Muscle layer of duodenum (tissue), 2 donors: Measurements from ENCODE around the gene BOD1L2.

Experiments
- H3K27ac ChIP-seq: one replicate; pipeline ENCODE4 v1.7.0; 2013; ENCODE audit warnings: mild to moderate bottlenecking, low read length
- H3K27me3 ChIP-seq: one replicate; pipeline ENCODE4 v1.7.0; 2013; ENCODE audit warnings: low read depth, mild to moderate bottlenecking, control low read depth, low read length
- H3K36me3 ChIP-seq, 2 donors: one replicate each; pipeline ENCODE4 v1.7.0; 2013; ENCODE audit warnings: low read length in 2 of 2, control low read depth in 1 of 2, mild to moderate bottlenecking in 1 of 2; ENCODE audit not compliant: insufficient read depth in 2 of 2, control insufficient read depth in 1 of 2
- H3K4me1 ChIP-seq, 2 donors: one replicate each; pipeline ENCODE4 v1.7.0; 2013; ENCODE audit warnings: low read length in 2 of 2, mild to moderate bottlenecking in 2 of 2, control low read depth in 1 of 2, moderate library complexity in 1 of 2; ENCODE audit not compliant: insufficient read depth in 2 of 2, control insufficient read depth in 1 of 2
- H3K4me3 ChIP-seq, 2 donors: one replicate each; pipeline ENCODE4 v1.7.0; 2013; ENCODE audit warnings: low read length in 2 of 2, low read depth in 1 of 2, mild to moderate bottlenecking in 1 of 2
- H3K9me3 ChIP-seq, 2 donors: one replicate each; pipeline ENCODE4 v1.7.0; 2013; ENCODE audit warnings: low read length in 2 of 2, control low read depth in 1 of 2, mild to moderate bottlenecking in 1 of 2; ENCODE audit not compliant: control insufficient read depth in 1 of 2
- donor health status: healthy.

Gene BOD1L2

GRCh38 chr18:57146956-57147636, at the start of gene BOD1L2:
Gene BOD1L2 (plus strand): TSS chr18:57147087. CDS start chr18:57147313, 226 bp downstream.
- H3K9me3 ChIP-seq = no peaks in the 10 kb centered on the region

DNA sequence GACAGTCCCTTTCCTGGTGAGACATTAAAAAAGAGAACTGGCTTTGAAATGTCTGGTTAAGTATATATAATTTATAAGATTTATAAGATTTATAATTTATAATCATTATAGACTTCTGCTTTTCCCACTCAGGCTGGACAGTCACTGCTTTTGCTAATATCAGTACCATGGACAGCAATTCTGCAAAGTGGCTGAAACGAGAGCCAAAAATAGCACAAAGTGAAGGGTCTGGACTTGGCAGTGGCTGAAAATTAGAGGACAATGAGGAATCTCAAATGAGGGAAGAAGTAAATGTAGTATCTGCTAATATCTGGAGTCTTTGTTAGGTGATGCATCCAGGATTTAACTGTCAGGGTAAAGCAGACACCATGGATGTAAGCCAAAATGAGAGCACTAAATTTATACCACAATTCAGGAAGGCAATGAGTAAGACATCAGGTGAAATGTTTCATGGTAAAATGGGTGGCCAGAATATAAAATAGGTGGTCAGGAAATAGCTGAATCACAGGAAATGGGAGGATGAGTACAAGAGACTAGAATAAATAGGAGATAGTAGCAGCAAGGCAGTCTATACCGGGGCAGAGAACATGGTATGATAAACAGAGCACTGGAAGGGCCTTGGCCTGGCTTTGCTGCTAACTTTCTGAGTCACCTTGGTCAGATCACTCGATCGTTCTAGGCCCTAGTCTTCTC, 39.6 kb upstream of the BOD1L2 start:
- Histone ChIP-seq H3K9me3 (peaks cover 0 to 3% of the 10 kb centered on the region in 2 donors), H3K27me3 (no peaks in the 10 kb centered on the region), H3K27ac (no peak overlapping the region), H3K36me3 (no peaks in the 10 kb centered on the region), H3K4me1 (no peaks in the 10 kb centered on the region), H3K4me3 (no peak overlapping the region)

More at GRCh38 chr18:57146956-57147636, at the start of gene BOD1L2:
- Histone ChIP-seq H3K27me3 (no peaks in the 10 kb centered on the region), H3K36me3 (no peaks in the 10 kb centered on the region), H3K27ac (no peak within 1 kb of the TSS), H3K4me1 (peaks cover 0 to 5% of the 10 kb centered on the region in 2 donors), H3K4me3 (no peak within 1 kb of the TSS)

- H3K4me1 ChIP-seq = no peaks in the 10 kb centered on the region
- no peaks in the 10 kb centered on the region for H3K27me3 ChIP-seq
- H3K4me3 ChIP-seq = no peak overlapping the region
- H3K36me3 ChIP-seq = no peaks in the 10 kb centered on the region
- no peak overlapping the region for H3K27ac ChIP-seq
- H3K9me3 ChIP-seq = no peaks in the 10 kb centered on the region
Measured at GRCh38 chr18:57110290-57110689, 36.6 kb upstream of the BOD1L2 start.

GRCh38 chr18:57113799-57114420, 33.0 kb upstream of the BOD1L2 start:
- Histone ChIP-seq H3K9me3 (no peaks in the 10 kb centered on the region), H3K27me3 (no peaks in the 10 kb centered on the region), H3K36me3 (no peaks in the 10 kb centered on the region), H3K4me1 (no peaks in the 10 kb centered on the region), H3K4me3 (no peak overlapping the region), H3K27ac (no peak overlapping the region)

DNA sequence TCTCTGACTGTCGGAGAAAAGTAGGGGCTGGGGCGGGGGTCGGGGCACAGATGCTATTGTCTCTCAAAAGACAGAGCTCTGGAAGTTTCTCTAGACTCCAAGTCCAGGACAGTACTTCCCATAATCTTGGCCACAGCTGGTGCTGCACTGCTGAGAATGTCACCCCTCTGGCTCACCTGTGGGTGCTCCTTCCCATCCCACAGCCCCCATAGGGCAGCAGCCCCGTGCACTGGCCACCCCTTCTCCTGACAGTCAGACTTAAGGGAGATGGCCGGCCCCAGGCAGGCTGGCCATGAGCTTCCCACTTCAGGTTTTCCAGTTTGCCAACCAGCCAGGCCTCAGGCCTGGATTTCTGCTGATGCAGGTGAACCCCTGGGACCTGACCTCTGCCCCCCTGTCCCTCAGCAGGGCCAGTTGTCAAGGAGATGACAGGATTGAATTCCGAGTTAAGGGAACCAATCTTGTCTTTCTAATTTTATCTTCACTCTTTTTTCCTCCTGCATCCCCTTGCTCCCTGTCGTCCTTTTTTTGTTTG, 30.2 kb upstream of the BOD1L2 start:
- H3K27ac ChIP-seq = no peak overlapping the region
- peaks cover 4% of the 10 kb centered on the region for H3K27me3 ChIP-seq
- peaks cover 0 to 2% of the 10 kb centered on the region in 2 donors for H3K4me1 ChIP-seq
- no peak overlapping the region for H3K4me3 ChIP-seq
- no peaks in the 10 kb centered on the region for H3K9me3 ChIP-seq
- no peaks in the 10 kb centered on the region for H3K36me3 ChIP-seq

DNA sequence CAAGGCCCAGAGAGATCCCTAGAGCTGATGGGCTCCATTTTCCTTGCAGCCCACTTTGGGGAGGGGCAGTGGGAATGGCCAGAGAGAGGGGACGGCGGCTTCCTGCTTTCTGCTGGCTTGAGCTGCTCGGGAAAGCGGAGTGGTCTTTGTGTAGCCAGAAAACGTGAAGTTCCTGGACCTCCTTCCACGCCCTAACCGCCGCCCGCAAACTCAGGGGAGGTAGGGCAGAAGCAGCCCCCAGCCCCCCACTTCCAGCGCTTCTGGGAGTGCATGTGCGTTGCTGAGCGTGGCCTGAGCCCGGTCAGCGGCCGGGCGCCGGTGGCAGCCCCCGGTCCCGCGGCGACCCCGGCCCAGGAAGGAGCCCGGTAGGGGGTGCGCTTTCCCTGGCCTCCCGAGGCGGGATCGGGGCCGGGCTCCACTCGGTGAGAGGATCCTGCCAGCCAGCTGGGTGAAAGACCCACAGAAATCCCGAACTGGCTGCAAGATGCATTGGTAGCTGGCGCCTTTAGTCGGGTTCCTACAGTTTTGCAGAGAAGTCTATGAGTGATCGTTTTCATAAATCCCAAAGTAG, 25.3 kb upstream of the BOD1L2 start:
- H3K27ac ChIP-seq = no peak overlapping the region
- H3K9me3 ChIP-seq = no peaks in the 10 kb centered on the region
- H3K4me3 ChIP-seq = no peak overlapping the region
- H3K4me1 ChIP-seq = peaks cover 0 to 6% of the 10 kb centered on the region in 2 donors
- no peaks in the 10 kb centered on the region for H3K36me3 ChIP-seq
- peaks cover 7% of the 10 kb centered on the region for H3K27me3 ChIP-seq

GRCh38 chr18:57122936-57123510, 23.9 kb upstream of the BOD1L2 start:
- Histone ChIP-seq H3K27me3 (peaks cover 7% of the 10 kb centered on the region), H3K36me3 (no peaks in the 10 kb centered on the region), H3K4me3 (no peak overlapping the region)

GRCh38 chr18:57125627-57126026, 21.3 kb upstream of the BOD1L2 start:
- Histone ChIP-seq H3K27ac (no peak overlapping the region), H3K9me3 (no peaks in the 10 kb centered on the region), H3K4me1 (peaks cover 0 to 6% of the 10 kb centered on the region in 2 donors), H3K36me3 (no peaks in the 10 kb centered on the region), H3K4me3 (no peak overlapping the region), H3K27me3 (peaks cover 7% of the 10 kb centered on the region)

More at GRCh38 chr18:57122936-57123510, 23.9 kb upstream of the BOD1L2 start:
- Histone ChIP-seq H3K9me3 (no peaks in the 10 kb centered on the region), H3K27ac (no peak overlapping the region), H3K4me1 (peaks cover 0 to 6% of the 10 kb centered on the region in 2 donors)

GRCh38 chr18:57128220-57128932, 18.5 kb upstream of the BOD1L2 start:
- Histone ChIP-seq H3K9me3 (no peaks in the 10 kb centered on the region), H3K4me3 (no peak overlapping the region), H3K36me3 (no peaks in the 10 kb centered on the region), H3K4me1 (no peaks in the 10 kb centered on the region), H3K27ac (no peak overlapping the region), H3K27me3 (no peaks in the 10 kb centered on the region)

DNA sequence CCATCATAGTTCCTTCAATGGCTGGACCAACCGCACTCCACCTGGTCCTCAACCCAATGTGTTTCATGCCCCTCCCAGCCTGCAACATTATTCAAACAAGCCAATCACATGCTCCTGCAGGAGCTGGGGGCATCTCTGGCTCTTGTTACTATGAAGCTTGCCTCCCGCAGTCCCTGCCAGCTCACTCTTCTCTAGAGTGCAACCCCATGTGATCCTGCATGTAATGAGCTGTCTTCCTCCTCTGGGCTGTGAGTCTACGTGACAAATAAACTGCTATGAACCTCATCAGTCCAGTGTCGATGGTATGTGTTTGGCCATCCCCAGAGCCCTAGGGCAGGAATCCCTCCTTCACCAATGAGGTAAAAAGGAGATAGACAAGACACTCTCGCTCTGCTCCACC, 15.8 kb upstream of the BOD1L2 start:
- Histone ChIP-seq H3K27ac (no peak overlapping the region), H3K27me3 (no peaks in the 10 kb centered on the region), H3K36me3 (no peaks in the 10 kb centered on the region)

More for the DNA sequence above, 15.8 kb upstream of the BOD1L2 start:
- Histone ChIP-seq H3K4me3 (no peak overlapping the region), H3K9me3 (no peaks in the 10 kb centered on the region), H3K4me1 (no peaks in the 10 kb centered on the region)
